Karpas-422 (cell line): ENCODE measurements around the gene ARL15. TPM values are rescaled to one million over a fixed set of nuclear protein-coding genes. Genes with fewer than 3 reads are reported as not detected.

ENCODE experiments used
- DNase-seq: peaks from one replicate; pipeline ENCODE4 v3.0.0-alpha.2; 2015
- H2AFZ ChIP-seq: fragments of 200-600 bp; sonication (generic); 2 replicates; pipeline ENCODE4 v1.6.1; 2014; ENCODE audit warnings: antibody characterized with exemption, low read length, mixed read lengths
- H3K27ac ChIP-seq: fragments of 200-600 bp; sonication (generic); 2 replicates; pipeline ENCODE4 v1.5.1; 2014; ENCODE audit warnings: mild to moderate bottlenecking, low read length, moderate library complexity
- H3K27me3 ChIP-seq: fragments of 200-600 bp; sonication (generic); 2 replicates; pipeline ENCODE4 v1.6.1; 2014; ENCODE audit warnings: low read length, mixed read lengths
- H3K36me3 ChIP-seq: fragments of 200-600 bp; sonication (generic); 2 replicates; pipeline ENCODE4 v1.6.1; 2014; ENCODE audit warnings: low read length, mixed read lengths; ENCODE audit not compliant: insufficient read depth
- H3K4me1 ChIP-seq: fragments of 200-600 bp; sonication (generic); 2 replicates; pipeline ENCODE4 v1.6.1; 2014; ENCODE audit warnings: mild to moderate bottlenecking, low read length, mixed read lengths
- H3K4me2 ChIP-seq: fragments of 200-600 bp; sonication (generic); 2 replicates; pipeline ENCODE4 v1.6.1; 2014; ENCODE audit warnings: low read length, low read depth, mild to moderate bottlenecking; ENCODE audit not compliant: poor library complexity, severe bottlenecking
- H3K4me3 ChIP-seq: fragments of 200-600 bp; sonication (generic); 2 replicates; pipeline ENCODE4 v1.5.1; 2014; ENCODE audit warnings: mild to moderate bottlenecking, antibody characterized with exemption, low read length, mixed read lengths
- H3K79me2 ChIP-seq: fragments of 200-600 bp; sonication (generic); 2 replicates; pipeline ENCODE4 v1.6.1; 2014; ENCODE audit warnings: mild to moderate bottlenecking, low read length, mixed read lengths
- H3K9ac ChIP-seq: fragments of 200-600 bp; sonication (generic); 2 replicates; pipeline ENCODE4 v1.6.0; 2014; ENCODE audit warnings: low read length
- H3K9me2 ChIP-seq: fragments of 200-600 bp; sonication (generic), shearing (Covaris generic); replicated peaks from 2 replicates; pipeline ENCODE4 v1.6.0; 2014; ENCODE audit warnings: mild to moderate bottlenecking, low read length, moderate library complexity; ENCODE audit not compliant: insufficient read depth
- H3K9me3 ChIP-seq: fragments of 300-700, 200-600 bp; sonication (generic); 2 replicates; pipeline ENCODE4 v1.6.1; 2014; ENCODE audit warnings: low read length, mixed read lengths
- H4K20me1 ChIP-seq: fragments of 200-600 bp; sonication (generic); 2 replicates; pipeline ENCODE4 v1.6.1; 2014; ENCODE audit warnings: mild to moderate bottlenecking, antibody characterized with exemption, low read length, low read depth; ENCODE audit not compliant: insufficient read depth
- total RNA-seq: library from RNA; depleted of rRNA; stranded (reverse); fragments of >200 nt; shearing (Covaris generic); gene quantifications from 2 replicates; pipeline ENCODE4 v1.2.3, GENCODE V29; 2014; ENCODE audit warnings: low replicate concordance

The ARL15 gene
- total RNA-seq, 1 experiment from 2014 or later = 10.7 TPM

GRCh38 chr5:53946405-53947100 lies 363.8 kb downstream of the ARL15 start:
- Histone ChIP-seq H3K4me3 (no peak overlapping the region), H3K9me2 (no peaks in the 10 kb centered on the region), H4K20me1 (no peaks in the 10 kb centered on the region), H3K9ac (no peak overlapping the region), H2AFZ (no peak overlapping the region), H3K27me3 (0 out of 2 replicates have a peak, but pooled peaks cover 2% of the 10 kb centered on the region), H3K36me3 (no peaks in the 10 kb centered on the region), H3K79me2 (no peaks in the 10 kb centered on the region), H3K4me1 (no peaks in the 10 kb centered on the region), H3K9me3 (no peaks in the 10 kb centered on the region), H3K27ac (no peak overlapping the region), H3K4me2 (no peak overlapping the region)
- no peak for DNase-seq

GRCh38 chr5:53944981-53945380 lies 365.4 kb downstream of the ARL15 start:
- H3K27me3 ChIP-seq = 0 out of 2 replicates have a peak, but pooled peaks cover 2% of the 10 kb centered on the region
- H3K36me3 ChIP-seq = no peaks in the 10 kb centered on the region
- H3K27ac ChIP-seq = no peak overlapping the region
- no peak overlapping the region for H3K4me2 ChIP-seq
- H3K9me2 ChIP-seq = no peaks in the 10 kb centered on the region
- H3K9ac ChIP-seq = no peak overlapping the region
- no peak overlapping the region for H3K4me3 ChIP-seq
- DNase-seq = no peak
- H3K79me2 ChIP-seq = no peaks in the 10 kb centered on the region
- no peaks in the 10 kb centered on the region for H4K20me1 ChIP-seq
- no peak overlapping the region for H2AFZ ChIP-seq
- H3K4me1 ChIP-seq = no peaks in the 10 kb centered on the region
- no peaks in the 10 kb centered on the region for H3K9me3 ChIP-seq

GRCh38 chr5:53943938-53944337 lies 366.4 kb downstream of the ARL15 start:
- Histone ChIP-seq H3K4me2 (no peak overlapping the region), H3K27me3 (0 out of 2 replicates have a peak, but pooled peaks cover 2% of the 10 kb centered on the region)

GRCh38 chr5:53942724-53943123 lies 367.6 kb downstream of the ARL15 start:
- Histone ChIP-seq H3K4me1 (no peaks in the 10 kb centered on the region), H4K20me1 (no peaks in the 10 kb centered on the region), H3K4me2 (no peak overlapping the region), H3K79me2 (no peaks in the 10 kb centered on the region), H3K9me2 (no peaks in the 10 kb centered on the region), H3K4me3 (no peak overlapping the region), H3K9me3 (no peaks in the 10 kb centered on the region), H3K9ac (no peak overlapping the region), H3K27ac (no peak overlapping the region), H3K36me3 (no peaks in the 10 kb centered on the region), H2AFZ (no peak overlapping the region), H3K27me3 (0 out of 2 replicates have a peak, but pooled peaks cover 2% of the 10 kb centered on the region)
- DNase-seq = no peak

More at GRCh38 chr5:53943938-53944337, 366.4 kb downstream of the ARL15 start:
- H2AFZ ChIP-seq = no peak overlapping the region
- H3K9ac ChIP-seq = no peak overlapping the region
- no peaks in the 10 kb centered on the region for H4K20me1 ChIP-seq
- no peaks in the 10 kb centered on the region for H3K9me2 ChIP-seq
- H3K79me2 ChIP-seq = no peaks in the 10 kb centered on the region
- H3K9me3 ChIP-seq = no peaks in the 10 kb centered on the region
- no peaks in the 10 kb centered on the region for H3K4me1 ChIP-seq
- H3K4me3 ChIP-seq = no peak overlapping the region
- H3K36me3 ChIP-seq = no peaks in the 10 kb centered on the region
- H3K27ac ChIP-seq = no peak overlapping the region
- DNase-seq = no peak

DNA sequence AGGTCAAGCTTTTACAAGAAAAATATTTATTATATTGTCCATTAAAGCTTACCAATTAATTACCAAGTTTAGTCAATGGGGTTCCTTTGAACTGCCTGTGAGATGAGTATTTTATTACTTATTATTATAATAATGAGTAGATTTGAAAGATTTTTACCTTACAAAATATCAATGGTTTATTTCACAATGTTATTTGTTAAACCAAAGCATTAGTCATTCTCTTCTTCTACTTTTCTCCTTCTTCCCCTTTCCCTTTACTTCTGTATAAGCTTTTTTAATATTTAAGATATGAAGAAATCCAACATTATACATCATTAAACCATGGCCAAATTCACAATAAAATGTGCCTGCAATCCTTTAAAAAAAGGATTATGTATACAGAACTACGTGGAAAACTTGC lies 369.5 kb downstream of the ARL15 start:
- no peak overlapping the region for H3K4me2 ChIP-seq
- no peaks in the 10 kb centered on the region for H3K9me2 ChIP-seq
- no peak overlapping the region for H3K27ac ChIP-seq
- no peaks in the 10 kb centered on the region for H3K4me1 ChIP-seq
- H3K36me3 ChIP-seq = no peaks in the 10 kb centered on the region
- DNase-seq = no peak
- no peak overlapping the region for H2AFZ ChIP-seq
- no peak overlapping the region for H3K4me3 ChIP-seq
- no peaks in the 10 kb centered on the region for H4K20me1 ChIP-seq
- H3K79me2 ChIP-seq = no peaks in the 10 kb centered on the region
- H3K9ac ChIP-seq = no peak overlapping the region
- H3K27me3 ChIP-seq = 0 out of 2 replicates have a peak, but pooled peaks cover 2% of the 10 kb centered on the region
- no peaks in the 10 kb centered on the region for H3K9me3 ChIP-seq

- Histone ChIP-seq H3K4me2 (no peak overlapping the region), H3K4me3 (no peak overlapping the region)
- no peak for DNase-seq
Observed at GRCh38 chr5:53937467-53937866, 372.9 kb downstream of the ARL15 start.

DNA sequence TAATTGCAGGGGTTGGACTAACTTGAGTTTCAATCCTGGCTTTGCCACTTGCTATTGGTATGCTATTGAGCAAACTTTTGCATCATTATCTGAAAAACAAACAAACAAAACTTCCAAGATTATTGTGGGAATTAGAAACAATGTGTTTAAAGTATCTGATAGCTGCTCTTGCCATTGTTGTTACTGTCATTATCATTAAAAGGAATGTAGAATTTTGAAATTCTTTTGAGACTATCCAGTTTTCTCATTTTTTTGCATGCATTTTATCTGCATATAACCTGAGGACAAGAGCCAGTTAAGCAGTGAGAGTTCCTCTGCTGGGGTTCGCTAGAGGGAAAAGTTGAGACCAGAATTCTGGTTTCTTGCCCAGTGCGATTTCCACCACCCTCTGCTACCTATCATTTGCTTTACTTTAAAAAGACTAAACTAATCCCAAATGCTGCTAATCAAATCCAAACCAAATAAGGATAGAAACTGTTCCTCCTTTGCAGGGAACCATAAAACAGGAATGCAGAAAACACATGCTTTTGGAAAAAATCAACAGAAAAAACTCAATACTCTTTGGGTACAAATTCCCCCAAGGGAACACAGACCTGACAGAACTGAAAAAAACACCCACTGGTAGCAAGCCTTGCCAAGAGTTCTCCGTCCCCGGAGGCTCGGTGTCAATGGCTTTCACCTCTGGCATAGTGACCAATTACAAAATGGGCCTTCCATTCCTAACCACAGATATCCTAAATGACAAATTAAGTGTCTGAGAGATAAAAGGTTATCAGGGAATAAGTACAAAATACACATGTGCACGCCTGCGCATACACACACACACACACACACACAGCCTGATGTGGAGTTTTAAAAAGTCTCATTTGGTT lies 373.7 kb downstream of the ARL15 start:
- Histone ChIP-seq H3K9me3 (no peaks in the 10 kb centered on the region), H2AFZ (no peak overlapping the region), H3K27me3 (no peaks in the 10 kb centered on the region), H3K4me2 (no peak overlapping the region), H3K4me3 (no peak overlapping the region), H3K4me1 (no peaks in the 10 kb centered on the region), H3K27ac (no peak overlapping the region), H4K20me1 (no peaks in the 10 kb centered on the region), H3K79me2 (no peaks in the 10 kb centered on the region), H3K36me3 (no peaks in the 10 kb centered on the region), H3K9me2 (no peaks in the 10 kb centered on the region), H3K9ac (no peak overlapping the region)
- no peak for DNase-seq

More at GRCh38 chr5:53937467-53937866, 372.9 kb downstream of the ARL15 start:
- no peaks in the 10 kb centered on the region for H3K27me3 ChIP-seq
- no peak overlapping the region for H3K9ac ChIP-seq
- no peaks in the 10 kb centered on the region for H3K9me3 ChIP-seq
- H3K79me2 ChIP-seq = no peaks in the 10 kb centered on the region
- H4K20me1 ChIP-seq = no peaks in the 10 kb centered on the region
- no peaks in the 10 kb centered on the region for H3K9me2 ChIP-seq
- no peak overlapping the region for H2AFZ ChIP-seq
- H3K36me3 ChIP-seq = no peaks in the 10 kb centered on the region
- H3K4me1 ChIP-seq = no peaks in the 10 kb centered on the region
- no peak overlapping the region for H3K27ac ChIP-seq

DNA sequence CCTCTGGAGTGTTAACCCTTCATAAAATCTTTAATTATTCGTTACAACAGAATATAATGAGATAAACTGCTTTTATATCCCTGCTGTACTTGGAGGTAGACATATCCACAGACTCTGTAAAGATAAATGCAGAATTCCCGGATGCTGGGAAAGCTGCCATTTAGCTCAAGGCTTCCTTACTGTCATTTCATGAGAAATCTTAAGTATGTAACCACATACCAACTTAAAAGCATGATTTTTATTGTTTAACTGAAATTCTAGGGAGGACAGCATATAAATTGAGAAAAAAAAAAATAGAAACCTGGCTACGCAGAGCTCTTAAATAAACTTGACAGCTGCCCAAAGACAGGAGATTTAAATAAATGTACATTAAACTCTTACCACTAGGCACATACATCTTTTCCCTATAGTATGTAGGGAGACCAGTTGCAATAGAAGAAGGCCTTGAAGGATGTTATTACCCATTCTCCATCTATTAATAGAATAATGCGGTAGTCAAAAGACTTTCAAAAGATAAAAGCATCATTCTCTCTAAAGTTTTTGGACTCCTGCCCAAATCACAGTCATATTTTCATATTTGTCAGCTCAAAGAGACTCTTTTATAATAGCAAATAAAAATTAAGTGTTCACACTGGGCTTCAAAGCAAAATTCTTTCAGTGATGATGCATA lies 376.1 kb downstream of the ARL15 start:
- Histone ChIP-seq H3K9ac (no peak overlapping the region), H2AFZ (no peak overlapping the region), H4K20me1 (no peaks in the 10 kb centered on the region), H3K9me2 (no peaks in the 10 kb centered on the region), H3K36me3 (no peaks in the 10 kb centered on the region), H3K27ac (no peak overlapping the region), H3K4me2 (no peak overlapping the region), H3K79me2 (no peaks in the 10 kb centered on the region), H3K4me3 (no peak overlapping the region), H3K27me3 (no peaks in the 10 kb centered on the region), H3K4me1 (no peaks in the 10 kb centered on the region), H3K9me3 (no peaks in the 10 kb centered on the region)
- no peak for DNase-seq
